Measurements from ENCODE around the gene AIDA. TPM values are rescaled to one million over a fixed set of nuclear protein-coding genes. Genes with fewer than 3 reads are reported as not detected.
A peak's percentile ranks its signal among the peaks of the same experiment; 100 is the strongest.

The AIDA gene
- 57.8 and 62.3 TPM in 2 replicates for total RNA-seq
- long read RNA-seq, transcript AIDA-201 (10 exons, 3,008 nt), result major isoform, 7 of 22 reads
- long read RNA-seq, partial matches to known transcripts, result 9 of 22 reads
- long read RNA-seq, other reads (novel, unspliced or antisense), result 6 of 22 reads

DNA sequence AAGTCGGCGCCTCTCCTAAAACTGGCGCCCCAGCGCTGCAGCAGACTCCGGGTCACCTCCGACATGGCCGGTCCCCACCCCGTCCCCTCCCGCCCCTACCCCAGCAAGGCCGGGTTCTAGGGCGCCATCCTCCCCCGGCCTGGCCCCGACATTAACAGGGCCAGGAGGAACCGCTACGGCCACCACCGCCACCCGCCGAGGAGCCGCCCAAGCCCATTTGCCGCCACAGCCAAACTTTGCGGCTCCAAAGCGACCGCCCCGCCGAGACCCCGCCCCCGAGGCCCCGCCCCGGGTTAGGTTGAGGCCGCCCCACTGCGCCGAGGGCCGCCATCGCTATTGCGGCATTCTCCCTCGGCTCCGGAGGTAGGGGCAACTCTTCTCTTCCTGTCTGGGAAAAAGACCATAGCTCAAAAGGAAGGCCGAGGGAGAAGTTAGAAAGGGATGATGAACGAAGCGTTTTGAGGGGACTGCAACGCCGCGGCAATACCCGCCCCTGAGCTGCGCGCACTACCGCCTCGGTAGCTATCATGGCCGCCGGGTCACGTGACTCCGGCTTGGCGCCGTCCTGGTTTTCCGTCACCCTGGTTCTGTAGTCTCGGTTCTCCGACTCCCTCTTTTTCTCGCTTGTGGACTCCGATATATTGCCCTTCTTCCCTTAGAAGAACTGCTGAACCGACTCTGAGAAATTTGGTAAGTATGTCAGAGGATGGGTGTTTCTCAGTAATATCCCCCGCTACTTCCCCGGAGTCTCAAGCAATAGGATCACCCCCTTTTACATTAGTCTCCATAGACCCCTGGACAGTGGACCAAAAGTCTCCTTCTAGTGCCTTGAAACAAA lies at the start of gene AIDA, which contains the start of gene BROX:
TSS of gene AIDA (minus strand) at position 239 of the 838 bp plus-strand sequence. CDS start at position 65, 174 bp downstream.
TSS of gene BROX (plus strand) at position 312 of the 838 bp plus-strand sequence. CDS start 3,136 bp downstream, outside the sequence.
- peak; percentile 91 for DNase-seq (ENCODE audit: low spot score, unreplicated experiment)
- H3K4me3 Mint-ChIP-seq (ENCODE audit: low read depth), result peak within 1 kb of the TSS; percentile 99
- peak within 1 kb of the TSS; percentile 100 for H3K27ac Mint-ChIP-seq
- no peaks in the 10 kb centered on the region for H3K9me3 Mint-ChIP-seq (ENCODE audit: low read depth)
- peaks cover 3% of the 10 kb centered on the region for H3K36me3 Mint-ChIP-seq (ENCODE audit: insufficient read depth)
- no peaks in the 10 kb centered on the region for H3K27me3 Mint-ChIP-seq
- H3K4me1 Mint-ChIP-seq (ENCODE audit: low read depth), result peaks cover 10% of the 10 kb centered on the region
- TF ChIP-seq CTCF (IDR thresholded peaks at IDR 0.05; ENCODE audit: unreplicated experiment), result no peak

GRCh38 chr1:222761083-222761482 lies 48.8 kb upstream of the AIDA start:
- Mint-ChIP-seq H3K4me1 (ENCODE audit: low read depth) (no peaks in the 10 kb centered on the region), H3K36me3 (ENCODE audit: insufficient read depth) (no peaks in the 10 kb centered on the region)

GRCh38 chr1:222759451-222760035 lies 47.3 kb upstream of the AIDA start:
- no peak for DNase-seq (ENCODE audit: low spot score, unreplicated experiment)

More at GRCh38 chr1:222761083-222761482, 48.8 kb upstream of the AIDA start:
- peaks cover 14% of the 10 kb centered on the region for H3K9me3 Mint-ChIP-seq (ENCODE audit: low read depth)
- DNase-seq (ENCODE audit: low spot score, unreplicated experiment), result no peak
- H3K27ac Mint-ChIP-seq, result no peak overlapping the region
- H3K27me3 Mint-ChIP-seq, result peaks cover 3% of the 10 kb centered on the region
- no peak overlapping the region for H3K4me3 Mint-ChIP-seq (ENCODE audit: low read depth)
- no peak for TF ChIP-seq CTCF (IDR thresholded peaks at IDR 0.05; ENCODE audit: unreplicated experiment)

DNA sequence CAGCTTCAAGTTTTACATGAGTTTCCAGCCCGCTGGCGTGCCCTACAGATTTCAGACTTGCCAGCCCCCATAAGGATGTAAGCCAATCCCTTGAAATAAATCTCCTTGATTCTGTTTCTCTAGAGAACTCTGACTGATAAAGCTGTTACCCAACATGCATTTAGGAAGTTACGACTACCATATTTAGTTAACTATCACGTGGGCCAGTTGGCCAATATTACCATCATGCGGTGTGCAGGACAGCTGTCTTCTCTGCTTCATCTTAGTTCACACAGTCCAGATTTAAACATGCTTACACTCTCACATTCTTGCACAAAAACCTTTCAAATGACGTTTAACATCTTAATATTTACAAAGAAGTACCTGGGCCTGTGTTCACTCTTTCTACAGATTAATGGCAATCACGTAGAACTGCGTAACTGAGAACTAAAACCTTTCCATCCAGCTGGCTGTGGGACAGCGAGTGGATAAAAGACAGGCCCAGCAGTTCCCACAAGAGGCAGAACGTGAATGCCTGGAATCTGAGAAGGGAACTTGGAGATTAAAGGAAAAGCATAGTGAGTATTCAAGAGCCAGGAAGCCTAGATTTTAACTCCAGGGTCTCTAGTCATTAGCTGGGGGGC lies 45.5 kb upstream of the AIDA start:
- no peak for DNase-seq (ENCODE audit: low spot score, unreplicated experiment)
- no peak overlapping the region for H3K27ac Mint-ChIP-seq

More at GRCh38 chr1:222759451-222760035, 47.3 kb upstream of the AIDA start:
- Mint-ChIP-seq H3K9me3 (ENCODE audit: low read depth) (peaks cover 9% of the 10 kb centered on the region), H3K27ac (no peak overlapping the region), H3K36me3 (ENCODE audit: insufficient read depth) (no peaks in the 10 kb centered on the region), H3K27me3 (peaks cover 3% of the 10 kb centered on the region), H3K4me1 (ENCODE audit: low read depth) (no peaks in the 10 kb centered on the region), H3K4me3 (ENCODE audit: low read depth) (no peak overlapping the region)
- no peak for TF ChIP-seq CTCF (IDR thresholded peaks at IDR 0.05; ENCODE audit: unreplicated experiment)

More for the DNA sequence above, 45.5 kb upstream of the AIDA start:
- Mint-ChIP-seq H3K4me3 (ENCODE audit: low read depth) (no peak overlapping the region), H3K36me3 (ENCODE audit: insufficient read depth) (no peaks in the 10 kb centered on the region), H3K27me3 (peaks cover 3% of the 10 kb centered on the region), H3K4me1 (ENCODE audit: low read depth) (no peaks in the 10 kb centered on the region), H3K9me3 (ENCODE audit: low read depth) (peaks cover 4% of the 10 kb centered on the region)
- TF ChIP-seq CTCF (IDR thresholded peaks at IDR 0.05; ENCODE audit: unreplicated experiment), result no peak

All from progenitor cell of endocrine pancreas (in vitro differentiated cells).